Myocyte (in vitro differentiated cells): ENCODE results near the gene DGKI. TPM values are rescaled to one million over a fixed set of nuclear protein-coding genes. Genes with fewer than 3 reads are reported as not detected.
A peak's percentile ranks its signal among the peaks of the same experiment; 100 is the strongest.

Experiments used
- DNase-seq: peaks from one replicate; pipeline ENCODE4 v3.0.0-alpha.2; 2012; ENCODE audit warnings: low read depth
- total RNA-seq: library from RNA; depleted of rRNA; stranded (reverse); fragments of >200 nt; gene quantifications from 2 replicates; pipeline ENCODE4 v1.2.3, GENCODE V29; 2014

The DGKI gene
- total RNA-seq, 1 donor from 2014 or later = 7.9 TPM

DNA sequence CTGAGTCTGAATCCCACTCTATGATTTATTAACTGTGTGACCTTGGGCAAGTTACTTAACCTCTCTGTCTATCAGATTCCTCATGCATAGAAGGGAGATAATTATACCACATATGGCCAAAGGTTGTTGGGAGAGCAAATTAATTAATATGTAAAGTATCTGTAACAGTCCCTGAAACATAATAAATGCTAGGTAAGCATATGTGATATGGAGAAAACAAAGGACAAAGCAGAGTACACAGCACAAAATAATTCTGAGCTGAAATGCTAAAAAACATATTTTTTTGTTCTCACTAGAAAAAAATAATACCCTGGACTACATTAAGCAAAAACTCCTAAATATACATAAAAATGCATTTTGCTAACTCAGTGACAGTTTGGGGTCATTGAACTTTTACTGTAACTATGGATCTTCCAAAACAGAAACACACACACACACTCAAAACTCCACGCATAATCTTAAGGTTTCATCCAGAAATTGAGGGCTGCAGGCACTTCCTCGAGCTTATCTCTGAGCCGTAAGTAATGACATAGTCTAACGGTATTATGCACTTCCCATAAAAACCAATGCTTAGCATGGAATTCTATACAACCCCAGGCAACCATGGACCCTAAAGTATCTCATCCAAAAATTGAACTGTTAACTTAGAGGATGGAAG lies 301.6 kb downstream of the DGKI start:
- no peak for DNase-seq

GRCh38 chr7:137544453-137545058 lies 302.2 kb downstream of the DGKI start:
- no peak for DNase-seq

- DNase-seq = peak; percentile 57
These were observed 307.6 kb downstream of the DGKI start for GRCh38 chr7:137539111-137539715.

GRCh38 chr7:137538361-137538762 lies 308.4 kb downstream of the DGKI start:
- peak; percentile 64 for DNase-seq

- DNase-seq = no peak
These were observed 311.2 kb downstream of the DGKI start for GRCh38 chr7:137535579-137535978.

DNA sequence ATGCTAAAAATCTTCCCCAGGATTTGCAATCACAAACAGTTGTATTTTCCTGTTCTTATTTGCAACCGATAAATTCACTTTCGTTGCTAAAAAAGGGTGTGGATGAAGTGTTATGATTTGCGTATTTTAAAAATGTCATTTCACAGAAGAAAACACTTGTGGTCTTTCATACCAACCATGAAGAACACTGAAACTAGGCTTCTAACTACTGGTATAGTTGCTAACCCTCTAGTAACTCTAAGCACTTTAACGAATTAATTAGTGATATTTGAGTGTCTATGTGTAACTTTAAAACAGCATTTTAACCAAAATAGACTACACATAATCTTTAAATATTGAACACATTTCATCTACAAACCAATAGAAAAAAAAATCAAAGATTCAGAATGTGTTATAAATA lies 315.1 kb downstream of the DGKI start:
- DNase-seq = no peak

- no peak for DNase-seq
These were observed 319.1 kb downstream of the DGKI start for GRCh38 chr7:137527634-137528033.

GRCh38 chr7:137523171-137523570 lies 323.6 kb downstream of the DGKI start:
- DNase-seq = no peak

GRCh38 chr7:137521451-137521850 lies 325.3 kb downstream of the DGKI start:
- no peak for DNase-seq

GRCh38 chr7:137519947-137520346 lies 326.8 kb downstream of the DGKI start:
- no peak for DNase-seq

GRCh38 chr7:137519181-137519691 lies 327.5 kb downstream of the DGKI start:
- DNase-seq = no peak

DNA sequence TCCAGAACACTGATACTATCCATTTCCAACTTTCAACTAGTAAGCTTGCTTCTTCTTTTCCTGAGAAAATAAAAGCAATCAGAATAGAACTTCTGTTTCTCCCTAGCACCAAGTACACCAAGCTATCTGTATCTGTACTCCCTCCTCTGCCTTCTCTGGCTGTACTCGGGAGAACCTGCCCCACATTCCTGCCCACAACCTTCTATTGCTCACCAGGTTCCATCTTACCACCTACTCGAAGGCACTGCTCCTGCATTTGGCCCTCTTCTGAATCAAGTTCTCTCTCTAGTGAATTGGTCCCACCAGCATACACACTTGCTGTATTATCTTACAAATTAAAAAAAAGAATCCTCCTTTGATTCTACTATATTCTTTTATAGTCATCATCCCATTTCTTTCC lies 333.7 kb downstream of the DGKI start:
- no peak for DNase-seq

- no peak for DNase-seq
These were observed 339.7 kb downstream of the DGKI start for GRCh38 chr7:137507096-137507495.

- DNase-seq = no peak
These were observed 340.7 kb downstream of the DGKI start for GRCh38 chr7:137506031-137506430.

DNA sequence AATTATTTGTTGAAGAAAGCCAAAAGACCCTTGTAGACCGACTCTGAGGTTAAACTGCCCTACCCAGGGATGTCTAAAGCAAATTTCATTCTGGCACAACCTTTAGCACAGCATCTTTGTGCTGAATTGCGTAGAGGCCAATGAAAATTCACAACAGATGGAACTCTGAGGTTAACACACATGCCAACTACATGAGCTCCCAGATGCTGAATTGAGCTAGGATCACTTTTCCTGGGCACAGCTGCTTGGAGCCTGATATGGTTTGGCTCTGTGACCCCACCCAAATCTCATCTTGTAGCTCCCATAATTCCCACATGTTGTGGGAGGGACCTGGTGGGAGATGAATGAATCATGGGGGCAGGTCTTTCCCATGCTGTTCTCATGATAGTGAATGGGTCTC lies 345.2 kb downstream of the DGKI start:
- DNase-seq = peak; percentile 73

DNA sequence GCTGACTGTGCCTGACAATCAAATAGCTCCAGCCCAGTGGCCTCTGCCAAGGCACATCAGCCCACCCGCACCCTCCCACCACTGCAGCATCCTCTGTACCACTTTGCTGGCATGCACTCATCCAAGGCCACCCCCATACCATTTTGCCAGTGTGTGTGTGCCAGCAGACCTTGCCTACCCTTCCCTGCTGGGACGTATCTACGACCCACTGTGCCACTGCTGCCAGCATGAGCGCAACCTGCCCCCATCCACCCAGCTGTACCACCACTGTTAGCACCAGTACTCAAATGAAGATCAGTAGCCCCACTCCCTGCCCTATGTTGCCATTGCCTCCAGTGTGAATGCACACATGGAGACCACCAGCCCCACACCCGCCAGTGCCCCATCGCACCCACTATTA lies 353.9 kb downstream of the DGKI start:
- DNase-seq = no peak

- no peak for DNase-seq
These were observed 356.9 kb downstream of the DGKI start for GRCh38 chr7:137489880-137490279.

GRCh38 chr7:137488038-137488437 lies 358.7 kb downstream of the DGKI start:
- DNase-seq = no peak

- no peak for DNase-seq
These were observed 361.0 kb downstream of the DGKI start for GRCh38 chr7:137485818-137486217.

GRCh38 chr7:137484326-137484725 lies 362.4 kb downstream of the DGKI start:
- DNase-seq = no peak

GRCh38 chr7:137482466-137482865 lies 364.3 kb downstream of the DGKI start:
- DNase-seq = no peak

DNA sequence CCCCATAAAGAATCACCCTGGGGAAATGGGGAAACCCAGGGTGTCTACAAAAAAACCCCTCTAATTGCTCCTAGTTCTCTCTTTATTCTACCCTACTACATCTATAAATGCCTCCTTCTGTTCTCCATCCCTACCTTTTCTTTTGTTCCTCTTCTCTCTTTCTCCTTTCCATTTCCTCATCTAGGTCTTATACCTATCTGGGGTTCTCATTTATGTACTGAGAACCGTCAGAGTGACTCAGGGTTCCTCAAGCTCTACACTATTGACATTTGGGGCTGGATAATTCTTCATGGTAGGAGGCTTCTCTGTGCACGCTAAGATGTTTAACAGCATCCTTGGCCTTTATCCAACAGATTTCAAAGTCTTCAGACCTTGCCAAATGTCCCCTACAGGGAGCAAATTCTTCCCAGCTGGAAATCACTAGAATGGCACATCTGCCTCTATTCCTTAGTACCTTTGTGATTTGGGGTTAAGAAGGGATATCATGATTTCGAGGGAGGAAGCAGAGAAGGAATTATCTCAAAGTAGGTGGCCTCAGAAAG lies 365.9 kb downstream of the DGKI start:
- no peak for DNase-seq
